Endodermal cell (in vitro differentiated cells): ENCODE results near the gene NUDT16L1. TPM values are rescaled to one million over a fixed set of nuclear protein-coding genes. Genes with fewer than 3 reads are reported as not detected.

ENCODE experiments used
- DNase-seq: peaks from one replicate; pipeline ENCODE4 v3.0.0-alpha.2; 2017
- H3K27ac ChIP-seq: 2 replicates; pipeline ENCODE4 v1.5.1; 2013; ENCODE audit warnings: mild to moderate bottlenecking, low read depth, low read length, moderate library complexity
- H3K27me3 ChIP-seq: 2 replicates; pipeline ENCODE4 v1.6.1; 2013; ENCODE audit warnings: mild to moderate bottlenecking, low read length, moderate library complexity; ENCODE audit not compliant: insufficient read depth, control insufficient read depth, poor library complexity, severe bottlenecking
- H3K36me3 ChIP-seq: 2 replicates; pipeline ENCODE4 v1.7.0; 2013; ENCODE audit warnings: mild to moderate bottlenecking, low read length, moderate library complexity; ENCODE audit not compliant: control insufficient read depth, insufficient read depth
- H3K4me1 ChIP-seq: one replicate; pipeline ENCODE4 v1.7.0; 2013; ENCODE audit warnings: low read length; ENCODE audit not compliant: control insufficient read depth, insufficient read depth
- H3K4me3 ChIP-seq: 2 replicates; pipeline ENCODE4 v1.5.1; 2013; ENCODE audit warnings: mild to moderate bottlenecking, low read length, moderate library complexity
- H3K9ac ChIP-seq: 2 replicates; pipeline ENCODE4 v1.6.1; 2013; ENCODE audit warnings: mild to moderate bottlenecking, low read length, moderate library complexity; ENCODE audit not compliant: poor library complexity, severe bottlenecking; ENCODE audit errors: extremely low read depth
- H3K9me3 ChIP-seq: 2 replicates; pipeline ENCODE4 v1.6.1; 2013; ENCODE audit warnings: mild to moderate bottlenecking, low read length, moderate library complexity; ENCODE audit not compliant: control insufficient read depth
- H3K27ac Mint-ChIP-seq: 2 replicates; pipeline ENCODE4 v1.8.0; 2020; ENCODE audit warnings: mixed read lengths
- H3K27me3 Mint-ChIP-seq: 2 replicates; pipeline ENCODE4 v1.8.0; 2021; ENCODE audit warnings: mild to moderate bottlenecking, mixed read lengths; ENCODE audit not compliant: insufficient read depth
- H3K36me3 Mint-ChIP-seq: 2 replicates; pipeline ENCODE4 v1.8.0; 2020; ENCODE audit warnings: low read depth, mixed read lengths
- H3K4me1 Mint-ChIP-seq: 2 replicates; pipeline ENCODE4 v1.8.0; 2020; ENCODE audit warnings: mixed read lengths
- H3K4me3 Mint-ChIP-seq: 2 replicates; pipeline ENCODE4 v1.8.0; 2020; ENCODE audit warnings: mild to moderate bottlenecking, moderate library complexity, mixed read lengths
- H3K9me3 Mint-ChIP-seq: 2 replicates; pipeline ENCODE4 v1.8.0; 2020; ENCODE audit warnings: mild to moderate bottlenecking, mixed read lengths
- CTCF ChIP-seq: fragments of 200-600 bp; sonication (generic); conservative IDR thresholded peaks from 2 replicates; pipeline ENCODE4 v1.5.0; 2021; ENCODE audit warnings: antibody characterized with exemption, mild to moderate bottlenecking
- WGBS, 2 experiments: methylation state at CpG; one replicate each; pipeline versions ENCODE4 v1.1.5 to v1.1.7; 2013; ENCODE audit warnings: missing lambda C conversion rate in 2 of 2, mixed read lengths in 1 of 2; ENCODE audit not compliant: insufficient coverage in 1 of 2, insufficient read length in 1 of 2; 5-methylcytosine and 5-hydroxymethylcytosine counted together
- long read RNA-seq, 4 experiments: library from polyadenylated mRNA in 2 of 4; library from RNA in 1 of 4; library from capped mRNA in 1 of 4; stranded (forward) in 3 of 4; unstranded in 1 of 4; transcript quantifications; one replicate each; pipeline ENCODE4 v2.0.0, GENCODE V29; 2020 to 2021; ENCODE audit warnings: inconsistent platforms in 1 of 4
- polyA plus RNA-seq, 2 experiments: library from polyadenylated mRNA; stranded (reverse); fragments of 50-300 nt; gene quantifications; one replicate each; pipeline ENCODE4 v1.2.3, GENCODE V29; 2013
- total RNA-seq, 2 donors: library from RNA; stranded (reverse); fragmentation: NEBNext Ultra II Directional in 1 of 2; extraction: Animal tissue kit (Norgen Biotek cat#: 25700) in 1 of 2; gene quantifications; 2 replicates in 1 of 2; 3 replicates in 1 of 2; pipeline ENCODE4 v1.2.1, GENCODE V29; 2021

NUDT16L1 gene
- total RNA-seq: 10 to 100 TPM; 38.6 to 40.7 TPM
- polyA plus RNA-seq (2013, experiment 1 of 2): 36.4 TPM
- polyA plus RNA-seq (2013, experiment 2 of 2): 33.5 TPM
- long read RNA-seq, experiment 1, transcript NUDT16L1-201 (3 exons, 1,349 nt): major isoform, 19 of 26 reads
- long read RNA-seq, experiment 1, partial matches to known transcripts: 3 of 26 reads
- long read RNA-seq, experiment 1, other reads (novel, unspliced or antisense): 2 of 26 reads
- long read RNA-seq, experiment 2, transcript NUDT16L1-201 (3 exons, 1,349 nt): major isoform, 71 of 77 reads
- long read RNA-seq, experiment 2, partial matches to known transcripts: 2 of 77 reads
- long read RNA-seq, experiment 2, other reads (novel, unspliced or antisense): 0 of 77 reads
- long read RNA-seq, experiment 3, transcript NUDT16L1-204 (3 exons, 1,406 nt): minor isoform, 9 of 231 reads
- long read RNA-seq, experiment 3, transcript NUDT16L1-201 (3 exons, 1,349 nt): major isoform, 217 of 231 reads
- long read RNA-seq, experiment 3, partial matches to known transcripts: 2 of 231 reads
- long read RNA-seq, experiment 3, other reads (novel, unspliced or antisense): 2 of 231 reads
- long read RNA-seq, experiment 4, transcript NUDT16L1-201 (3 exons, 1,349 nt): major isoform, 130 of 132 reads
- long read RNA-seq, experiment 4, partial matches to known transcripts: 0 of 132 reads
- long read RNA-seq, experiment 4, other reads (novel, unspliced or antisense): 1 of 132 reads

DNA sequence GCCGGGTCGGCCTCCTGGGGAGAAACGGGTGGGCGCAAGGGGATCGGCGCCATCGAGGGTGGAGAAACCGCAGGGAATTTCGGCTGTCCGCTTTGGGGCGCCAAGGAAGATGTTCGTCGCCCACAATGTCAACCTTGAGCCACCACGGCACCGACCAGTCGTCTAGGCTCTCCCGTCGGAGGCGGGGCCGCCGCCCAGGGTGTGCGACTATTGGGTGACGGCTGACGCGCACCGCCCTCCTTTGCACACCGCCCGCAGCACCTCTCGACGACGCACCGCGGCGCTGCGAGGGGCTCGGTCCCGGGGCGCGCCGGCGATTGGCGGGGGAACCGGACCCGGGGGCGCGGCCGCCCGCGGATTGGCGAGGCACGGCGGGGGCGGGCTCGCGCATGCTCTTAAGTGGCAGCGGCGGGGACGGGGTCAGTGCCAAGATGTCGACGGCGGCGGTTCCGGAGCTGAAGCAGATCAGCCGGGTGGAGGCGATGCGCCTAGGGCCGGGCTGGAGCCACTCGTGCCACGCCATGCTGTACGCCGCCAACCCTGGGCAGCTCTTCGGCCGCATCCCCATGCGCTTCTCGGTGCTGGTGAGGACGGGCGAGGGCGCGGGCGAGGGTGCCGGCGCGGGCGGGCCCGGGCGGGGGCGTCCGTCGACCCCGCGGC is at the start of gene NUDT16L1:
NUDT16L1 (plus strand) TSS at position 267 of the 660 bp plus-strand sequence; CDS start at position 432, 165 bp downstream.
- TF ChIP-seq CTCF: peak; percentile 46
- H3K4me3 ChIP-seq: peak within 1 kb of the TSS; percentile 79
- H3K9ac ChIP-seq: peak within 1 kb of the TSS; percentile 75
- H3K4me1 ChIP-seq: no peaks in the 10 kb centered on the region
- Mint-ChIP-seq H3K27ac (peak within 1 kb of the TSS; percentile 76), H3K4me1 (peaks cover 4% of the 10 kb centered on the region), H3K4me3 (peak within 1 kb of the TSS; percentile 67), H3K27me3 (no peaks in the 10 kb centered on the region), H3K36me3 (peaks cover 3% of the 10 kb centered on the region), H3K9me3 (no peaks in the 10 kb centered on the region)
- peaks cover 23% of the 10 kb centered on the region for H3K36me3 ChIP-seq
- peak within 1 kb of the TSS; percentile 8 for H3K27ac ChIP-seq
- no peaks in the 10 kb centered on the region for H3K27me3 ChIP-seq
- no peaks in the 10 kb centered on the region for H3K9me3 ChIP-seq
- peak; percentile 99 for DNase-seq
- 0 to 1% methylated on average over 34 to 91 of the region's 91 CpGs for WGBS, 2 experiments

- H3K4me3 ChIP-seq: no peak overlapping the region
- Mint-ChIP-seq H3K4me3 (no peak overlapping the region), H3K4me1 (no peaks in the 10 kb centered on the region), H3K36me3 (peaks cover 29% of the 10 kb centered on the region), H3K9me3 (no peaks in the 10 kb centered on the region), H3K27ac (no peak overlapping the region), H3K27me3 (no peaks in the 10 kb centered on the region)
- H3K4me1 ChIP-seq: no peaks in the 10 kb centered on the region
- H3K36me3 ChIP-seq: peaks cover 12% of the 10 kb centered on the region
- WGBS, 2 experiments: 95 to 96% methylated on average over 12 to 22 of the region's 22 CpGs
- TF ChIP-seq CTCF: no peak
- H3K27ac ChIP-seq: no peak overlapping the region
- DNase-seq: no peak
- H3K27me3 ChIP-seq: no peaks in the 10 kb centered on the region
- H3K9ac ChIP-seq: no peak overlapping the region
- no peaks in the 10 kb centered on the region for H3K9me3 ChIP-seq
Observed at GRCh38 chr16:4646773-4647643, 46.4 kb upstream of the NUDT16L1 start.

DNA sequence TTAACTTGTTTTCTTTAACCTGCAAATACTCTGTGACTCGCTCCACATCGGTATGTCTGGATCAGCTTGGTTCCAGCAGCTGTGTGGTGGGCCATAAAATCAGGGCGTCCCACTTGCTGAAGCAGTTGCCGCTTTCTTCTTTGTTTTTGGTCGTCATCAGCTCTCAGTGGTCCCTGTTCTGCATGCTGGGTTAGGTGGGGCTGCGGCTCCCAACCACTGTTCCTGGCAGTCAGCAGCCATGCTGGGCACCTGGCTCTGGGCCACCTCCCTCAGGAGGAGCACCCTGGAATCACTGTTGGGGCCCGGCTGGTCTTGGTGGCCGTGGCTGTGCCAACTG is 45.8 kb upstream of the NUDT16L1 start:
- Histone ChIP-seq H3K27ac (no peak overlapping the region), H3K4me3 (no peak overlapping the region), H3K4me1 (no peaks in the 10 kb centered on the region), H3K9me3 (no peaks in the 10 kb centered on the region), H3K27me3 (no peaks in the 10 kb centered on the region), H3K9ac (no peak overlapping the region), H3K36me3 (peaks cover 12% of the 10 kb centered on the region)
- no peak for TF ChIP-seq CTCF
- no peak for DNase-seq
- WGBS, 2 experiments: 97% methylated on average over 6 to 8 of the region's 8 CpGs
- Mint-ChIP-seq H3K9me3 (no peaks in the 10 kb centered on the region), H3K27me3 (no peaks in the 10 kb centered on the region), H3K4me1 (no peaks in the 10 kb centered on the region), H3K27ac (no peak overlapping the region), H3K36me3 (peaks cover 29% of the 10 kb centered on the region), H3K4me3 (no peak overlapping the region)
